Measurements from ENCODE around the gene CCDC124. TPM values are rescaled to one million over a fixed set of nuclear protein-coding genes. Genes with fewer than 3 reads are reported as not detected.

Gene CCDC124
- total RNA-seq, 1 donor from 2014 or later: 87.9 TPM

DNA sequence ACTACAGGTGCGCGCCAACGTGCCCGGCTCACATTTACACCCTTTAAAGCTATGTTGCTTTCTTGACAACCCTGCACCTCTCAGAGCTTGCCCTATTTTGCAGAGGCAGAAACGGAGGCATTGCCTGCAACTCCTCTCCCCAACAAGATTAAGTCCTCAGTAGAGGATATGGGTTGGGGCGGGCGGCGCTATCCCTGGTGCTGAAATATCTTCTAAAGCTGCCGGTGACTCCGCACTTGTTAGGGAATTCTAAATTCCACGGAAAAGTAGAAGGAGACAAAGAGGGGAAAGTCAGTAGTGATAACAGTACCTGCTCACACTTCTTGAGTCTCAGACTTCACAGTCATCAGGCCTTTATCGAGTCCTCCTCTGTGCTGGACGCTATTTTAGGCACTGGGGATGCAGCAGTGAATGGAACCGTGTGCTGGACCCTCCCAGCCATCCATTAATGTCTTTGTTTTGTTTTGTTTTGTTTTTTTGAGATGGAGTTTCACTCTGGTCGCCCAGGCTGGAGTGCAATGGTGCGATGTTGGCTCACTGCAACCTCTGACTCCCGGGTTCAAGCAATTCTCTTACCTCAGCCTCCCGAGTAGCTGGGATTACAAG, 43.1 kb upstream of the CCDC124 start:
- no peak for TF ChIP-seq CTCF (IDR thresholded peaks at IDR 0.05; ENCODE audit: partially characterized antibody, unreplicated experiment)

GRCh38 chr19:17893766-17894165, 39.0 kb upstream of the CCDC124 start:
- Mint-ChIP-seq H3K27me3 (ENCODE audit: unreplicated experiment) (peaks cover 8% of the 10 kb centered on the region), H3K9me3 (ENCODE audit: unreplicated experiment) (peaks cover 2% of the 10 kb centered on the region), H3K4me1 (ENCODE audit: low read depth, unreplicated experiment) (peaks cover 2% of the 10 kb centered on the region), H3K4me3 (ENCODE audit: unreplicated experiment) (no peak overlapping the region), H3K27ac (ENCODE audit: unreplicated experiment) (no peak overlapping the region), H3K36me3 (ENCODE audit: unreplicated experiment) (no peaks in the 10 kb centered on the region)
- TF ChIP-seq CTCF (IDR thresholded peaks at IDR 0.05; ENCODE audit: partially characterized antibody, unreplicated experiment): no peak
- no peak for DNase-seq

More for the DNA sequence above, 43.1 kb upstream of the CCDC124 start:
- peaks cover 2% of the 10 kb centered on the region for H3K4me1 Mint-ChIP-seq (ENCODE audit: low read depth, unreplicated experiment)
- H3K4me3 Mint-ChIP-seq (ENCODE audit: unreplicated experiment): no peak overlapping the region
- no peaks in the 10 kb centered on the region for H3K36me3 Mint-ChIP-seq (ENCODE audit: unreplicated experiment)
- peaks cover 6% of the 10 kb centered on the region for H3K27me3 Mint-ChIP-seq (ENCODE audit: unreplicated experiment)
- DNase-seq: no peak
- H3K27ac Mint-ChIP-seq (ENCODE audit: unreplicated experiment): no peak overlapping the region
- H3K9me3 Mint-ChIP-seq (ENCODE audit: unreplicated experiment): peaks cover 3% of the 10 kb centered on the region

DNA sequence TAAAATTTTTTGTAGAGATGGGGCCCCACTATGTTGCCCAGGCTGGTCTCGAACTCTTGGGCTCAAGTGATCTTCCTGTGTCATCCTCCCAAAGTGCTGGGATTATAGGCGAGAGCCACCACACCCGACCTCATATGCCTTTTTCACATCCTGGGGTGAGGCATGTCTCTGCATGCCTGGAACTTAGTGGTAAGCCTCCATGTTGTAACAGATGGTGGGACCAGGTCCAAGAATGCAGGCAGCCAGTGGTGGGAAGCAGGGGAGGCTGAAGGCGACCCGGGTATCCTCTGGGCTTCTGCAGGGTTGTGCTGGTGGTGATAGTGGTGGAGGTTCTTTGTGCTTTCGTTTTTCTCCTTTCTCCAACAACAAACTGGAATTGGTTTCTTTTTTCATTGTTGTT, 30.1 kb upstream of the CCDC124 start:
- H3K27me3 Mint-ChIP-seq (ENCODE audit: unreplicated experiment): no peaks in the 10 kb centered on the region
- TF ChIP-seq CTCF (IDR thresholded peaks at IDR 0.05; ENCODE audit: partially characterized antibody, unreplicated experiment): no peak
- no peak for DNase-seq
- H3K4me3 Mint-ChIP-seq (ENCODE audit: unreplicated experiment): no peak overlapping the region
- H3K9me3 Mint-ChIP-seq (ENCODE audit: unreplicated experiment): peaks cover 9% of the 10 kb centered on the region
- peaks cover 20% of the 10 kb centered on the region for H3K36me3 Mint-ChIP-seq (ENCODE audit: unreplicated experiment)
- no peaks in the 10 kb centered on the region for H3K4me1 Mint-ChIP-seq (ENCODE audit: low read depth, unreplicated experiment)
- H3K27ac Mint-ChIP-seq (ENCODE audit: unreplicated experiment): no peak overlapping the region

GRCh38 chr19:17908244-17908643, 24.6 kb upstream of the CCDC124 start:
- no peak overlapping the region for H3K4me3 Mint-ChIP-seq (ENCODE audit: unreplicated experiment)
- peaks cover 4% of the 10 kb centered on the region for H3K36me3 Mint-ChIP-seq (ENCODE audit: unreplicated experiment)
- H3K27me3 Mint-ChIP-seq (ENCODE audit: unreplicated experiment): no peaks in the 10 kb centered on the region
- H3K27ac Mint-ChIP-seq (ENCODE audit: unreplicated experiment): no peak overlapping the region
- H3K9me3 Mint-ChIP-seq (ENCODE audit: unreplicated experiment): peaks cover 7% of the 10 kb centered on the region
- no peak for TF ChIP-seq CTCF (IDR thresholded peaks at IDR 0.05; ENCODE audit: partially characterized antibody, unreplicated experiment)
- no peak for DNase-seq
- H3K4me1 Mint-ChIP-seq (ENCODE audit: low read depth, unreplicated experiment): no peaks in the 10 kb centered on the region

- Mint-ChIP-seq H3K4me1 (ENCODE audit: low read depth, unreplicated experiment) (no peaks in the 10 kb centered on the region), H3K36me3 (ENCODE audit: unreplicated experiment) (peaks cover 4% of the 10 kb centered on the region), H3K27me3 (ENCODE audit: unreplicated experiment) (no peaks in the 10 kb centered on the region), H3K4me3 (ENCODE audit: unreplicated experiment) (no peak overlapping the region), H3K27ac (ENCODE audit: unreplicated experiment) (no peak overlapping the region), H3K9me3 (ENCODE audit: unreplicated experiment) (peaks cover 4% of the 10 kb centered on the region)
- no peak for TF ChIP-seq CTCF (IDR thresholded peaks at IDR 0.05; ENCODE audit: partially characterized antibody, unreplicated experiment)
- DNase-seq: no peak
Observed at GRCh38 chr19:17909003-17909732, 23.6 kb upstream of the CCDC124 start.

Measured in glutamatergic neuron (in vitro differentiated cells).